ENCODE data around the gene SLC23A2. TPM values are rescaled to one million over a fixed set of nuclear protein-coding genes. Genes with fewer than 3 reads are reported as not detected.
A peak's percentile ranks its signal among the peaks of the same experiment; 100 is the strongest.

SLC23A2 gene
- total RNA-seq, 2 donors from 2014 or later, result 4.6 to 5.1 TPM

- Histone ChIP-seq H3K9me3 (no peaks in the 10 kb centered on the region), H3K9ac (ENCODE audit: low read depth in 2 of 2, low read length in 2 of 2) (peak overlapping the region in 1 of 2 donors; percentile 57), H3K4me1 (peaks cover 4% of the 10 kb centered on the region), H3K27ac (no peak overlapping the region), H3K36me3 (no peaks in the 10 kb centered on the region), H3K4me3 (peak overlapping the region; percentile 53), H3K27me3 (no peaks in the 10 kb centered on the region)
- peak; percentile 20 for DNase-seq
- intact Hi-C loops (cut with DNase I), result loop anchor here (10.0 kb wide), 1 partner anchor 93 kb away; no protein-coding TSS in a partner anchor
- no peak for TF ChIP-seq CTCF (IDR thresholded peaks at IDR 0.05)
Observed at GRCh38 chr20:5002077-5002413, 735 bp upstream of the SLC23A2 start.

- TF ChIP-seq CTCF (IDR thresholded peaks at IDR 0.05), result no peak
- Histone ChIP-seq H3K9ac (ENCODE audit: low read depth in 2 of 2, low read length in 2 of 2) (peak overlapping the region; percentile 42 to 73), H3K4me1 (peaks cover 4% of the 10 kb centered on the region), H3K9me3 (no peaks in the 10 kb centered on the region), H3K27me3 (no peaks in the 10 kb centered on the region), H3K36me3 (no peaks in the 10 kb centered on the region), H3K27ac (no peak overlapping the region), H3K4me3 (peak overlapping the region; percentile 56)
- intact Hi-C loops (cut with DNase I), result loop anchor here (10.0 kb wide), 1 partner anchor 94 kb away; no protein-coding TSS in a partner anchor
- DNase-seq, result peak; percentile 46
Observed at GRCh38 chr20:5000263-5001173, 792 bp downstream of the SLC23A2 start.

- peak overlapping the region in 1 of 2 donors; percentile 5 for H3K9ac ChIP-seq (ENCODE audit: low read depth in 2 of 2, low read length in 2 of 2)
Observed at GRCh38 chr20:4999788-5000187, 1.5 kb downstream of the SLC23A2 start.

GRCh38 chr20:4998160-4998651 lies 3.1 kb downstream of the SLC23A2 start:
- no peak overlapping the region for H3K9ac ChIP-seq (ENCODE audit: low read depth in 2 of 2, low read length in 2 of 2)
- no peaks in the 10 kb centered on the region for H3K36me3 ChIP-seq
- no peaks in the 10 kb centered on the region for H3K27me3 ChIP-seq
- DNase-seq, result no peak
- H3K4me3 ChIP-seq, result no peak overlapping the region
- intact Hi-C loops (cut with DNase I), result no loop called here
- no peak for TF ChIP-seq CTCF (IDR thresholded peaks at IDR 0.05)
- H3K9me3 ChIP-seq, result no peaks in the 10 kb centered on the region
- H3K4me1 ChIP-seq, result peaks cover 4% of the 10 kb centered on the region
- H3K27ac ChIP-seq, result no peak overlapping the region

More at GRCh38 chr20:4999788-5000187, 1.5 kb downstream of the SLC23A2 start:
- intact Hi-C loops (cut with DNase I), result loop anchor here (10.0 kb wide), 1 partner anchor 95 kb away; no protein-coding TSS in a partner anchor
- Histone ChIP-seq H3K9me3 (no peaks in the 10 kb centered on the region), H3K4me1 (peaks cover 4% of the 10 kb centered on the region), H3K27me3 (no peaks in the 10 kb centered on the region), H3K4me3 (peak overlapping the region; percentile 56), H3K27ac (no peak overlapping the region), H3K36me3 (no peaks in the 10 kb centered on the region)
- peak; percentile 20 for DNase-seq
- no peak for TF ChIP-seq CTCF (IDR thresholded peaks at IDR 0.05)

GRCh38 chr20:4997222-4997621 lies 4.1 kb downstream of the SLC23A2 start:
- TF ChIP-seq CTCF (IDR thresholded peaks at IDR 0.05), result no peak
- Histone ChIP-seq H3K4me1 (peaks cover 4% of the 10 kb centered on the region), H3K9me3 (no peaks in the 10 kb centered on the region), H3K27ac (no peak overlapping the region), H3K27me3 (no peaks in the 10 kb centered on the region), H3K9ac (ENCODE audit: low read depth in 2 of 2, low read length in 2 of 2) (no peak overlapping the region), H3K36me3 (no peaks in the 10 kb centered on the region), H3K4me3 (no peak overlapping the region)
- intact Hi-C loops (cut with DNase I), result no loop called here
- DNase-seq, result no peak

Measured in colonic mucosa (tissue), 4 donors.